Ureter (tissue), 1 donor: Measurements from ENCODE around the gene RNF208. TPM values are rescaled to one million over a fixed set of nuclear protein-coding genes. Genes with fewer than 3 reads are reported as not detected.
"Not testable (repeated sequence)": the region's sequence is repeated elsewhere in the genome, so short reads cannot be mapped to it uniquely, and the experiment has no call there.

Experiments used
- DNase-seq: peaks from one replicate; pipeline ENCODE4 v3.0.0-alpha.2; 2020; ENCODE audit warnings: low spot score
- total RNA-seq: library from RNA; stranded (reverse); gene quantifications from one replicate; pipeline ENCODE4 v1.2.4, GENCODE V29; 2023
- donor health status: DM: yes; HTN: yes; CAD: no.

RNF208 gene
- total RNA-seq, 1 donor from 2014 or later = 6.5 TPM

DNA sequence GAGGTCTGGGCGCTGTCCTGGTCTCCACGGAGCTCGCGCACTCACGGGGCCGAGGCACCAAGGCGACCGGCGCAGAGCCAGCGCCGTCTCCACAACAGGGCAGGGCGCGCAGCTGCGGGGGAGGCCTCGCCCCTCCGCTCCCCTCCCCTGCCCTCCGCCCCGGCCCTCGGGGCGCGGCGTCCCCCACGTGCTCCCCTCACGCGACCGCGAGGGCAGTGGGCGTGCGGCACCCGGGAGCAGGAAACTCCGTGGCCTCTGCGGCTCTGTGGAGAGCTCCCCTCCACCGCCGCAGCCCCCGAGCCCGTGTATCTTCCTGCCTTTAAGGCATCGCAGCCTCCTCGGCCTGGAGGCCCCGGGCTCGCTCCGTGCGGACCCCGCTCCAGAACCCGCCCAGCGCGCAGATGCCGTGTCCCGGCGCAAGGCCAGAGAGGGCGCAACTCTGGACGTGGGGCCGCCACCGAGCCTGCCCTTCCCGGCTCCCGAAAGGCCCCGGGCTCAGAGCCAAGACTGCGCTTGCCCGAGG, 18.3 kb upstream of the RNF208 start:
- no peak for DNase-seq

DNA sequence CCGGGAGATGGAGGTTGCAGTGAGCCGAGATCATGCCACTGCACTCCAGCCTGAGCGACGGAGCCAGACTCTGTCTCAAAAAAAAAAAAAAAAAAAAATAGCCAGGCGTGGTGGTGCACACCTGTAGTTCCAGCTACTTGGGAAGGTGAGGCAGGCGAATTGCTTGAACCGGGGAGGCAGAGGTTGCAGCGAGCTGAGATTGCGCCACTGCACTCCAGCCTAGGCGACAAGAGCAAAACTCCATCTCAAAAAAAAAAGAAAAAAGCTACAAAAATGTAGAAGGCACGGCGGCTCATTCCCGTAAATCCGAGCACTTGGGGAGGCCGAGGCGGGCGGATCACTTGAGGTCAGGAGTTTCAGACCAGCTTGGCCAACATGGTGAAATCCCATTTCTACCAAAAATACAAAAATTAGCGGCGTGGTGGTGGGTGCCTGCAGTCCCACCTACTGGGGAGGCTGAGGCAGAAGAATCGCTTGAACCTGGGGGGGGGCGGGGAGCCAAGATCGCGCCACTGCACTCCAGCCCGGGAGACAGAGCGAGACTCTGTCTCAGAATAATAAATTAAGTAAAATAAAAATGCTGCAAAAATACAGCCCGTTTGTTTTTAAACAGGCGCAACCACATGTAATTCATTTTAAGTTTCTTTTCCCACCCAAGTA, 17.6 kb upstream of the RNF208 start:
- not testable (repeated sequence) for DNase-seq

DNA sequence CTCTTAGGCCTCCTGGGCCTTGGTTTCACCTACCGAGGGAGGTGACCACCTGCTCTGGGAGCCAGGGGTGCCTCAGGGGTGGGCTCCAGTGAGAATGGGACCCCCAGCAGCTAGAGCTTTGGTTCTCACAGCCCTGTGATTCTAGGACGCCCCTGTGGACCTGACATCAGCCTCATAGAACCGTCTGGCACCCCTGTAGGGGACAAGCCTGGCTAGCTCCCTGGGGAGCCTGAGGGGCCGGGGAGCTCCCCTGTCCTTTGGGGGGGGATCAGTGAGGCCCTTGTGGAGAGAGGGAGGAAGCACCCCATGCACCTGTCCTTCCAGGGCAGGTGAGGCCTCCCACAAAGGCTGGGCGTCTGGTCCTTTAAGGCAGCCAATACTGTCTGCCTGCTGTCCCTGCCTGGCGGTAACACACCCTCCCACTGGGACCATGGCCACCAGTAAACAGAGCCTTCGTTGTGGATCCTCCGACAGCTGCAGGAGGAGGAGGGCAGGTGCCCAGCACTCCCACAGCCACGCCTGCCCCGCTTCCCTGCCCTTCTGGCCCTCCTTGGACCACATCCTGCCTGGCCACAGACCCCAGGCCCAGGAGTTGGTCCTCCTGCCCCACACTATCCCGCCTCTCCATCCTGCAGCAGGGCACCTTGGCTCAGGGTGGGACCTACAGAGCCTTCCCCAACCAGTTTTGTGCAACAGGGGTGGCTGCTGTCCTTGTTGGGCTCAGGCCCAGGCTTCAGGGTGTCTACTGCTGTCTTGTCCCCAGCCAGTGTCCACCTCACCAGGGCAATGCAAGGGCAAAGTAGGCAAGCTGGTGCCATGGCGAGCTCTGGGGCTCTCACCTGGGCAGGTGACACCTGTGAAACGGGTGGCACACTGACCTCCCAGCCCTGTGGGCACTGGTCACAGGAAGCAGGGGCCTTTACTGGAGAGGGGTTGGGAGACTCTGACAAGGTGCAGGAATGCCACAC, 16.0 kb upstream of the RNF208 start:
- no peak for DNase-seq

DNA sequence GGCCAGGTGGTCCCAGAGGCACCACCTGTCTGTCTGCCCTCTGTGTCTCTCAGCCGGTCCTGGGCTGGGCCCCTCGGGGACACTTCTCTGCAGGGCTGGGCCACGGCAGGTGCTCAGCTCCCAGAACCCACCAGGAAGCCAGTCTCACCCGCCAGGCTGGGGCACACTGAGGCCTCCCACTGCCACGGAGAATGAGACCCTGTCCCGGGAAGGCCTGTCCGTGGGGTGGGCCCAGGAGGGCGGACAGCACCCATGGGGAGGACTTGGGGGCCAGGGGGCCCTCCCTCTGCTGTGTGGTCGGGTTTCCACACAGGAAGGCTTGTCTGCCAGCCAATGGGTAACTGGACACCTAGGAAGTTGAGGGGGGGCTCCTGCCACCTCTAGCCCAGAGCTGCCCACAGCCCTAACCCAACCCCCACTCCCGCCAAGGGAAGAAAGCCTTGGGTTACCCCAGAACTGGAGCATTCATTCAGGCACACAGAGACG, 14.9 kb upstream of the RNF208 start:
- no peak for DNase-seq

DNA sequence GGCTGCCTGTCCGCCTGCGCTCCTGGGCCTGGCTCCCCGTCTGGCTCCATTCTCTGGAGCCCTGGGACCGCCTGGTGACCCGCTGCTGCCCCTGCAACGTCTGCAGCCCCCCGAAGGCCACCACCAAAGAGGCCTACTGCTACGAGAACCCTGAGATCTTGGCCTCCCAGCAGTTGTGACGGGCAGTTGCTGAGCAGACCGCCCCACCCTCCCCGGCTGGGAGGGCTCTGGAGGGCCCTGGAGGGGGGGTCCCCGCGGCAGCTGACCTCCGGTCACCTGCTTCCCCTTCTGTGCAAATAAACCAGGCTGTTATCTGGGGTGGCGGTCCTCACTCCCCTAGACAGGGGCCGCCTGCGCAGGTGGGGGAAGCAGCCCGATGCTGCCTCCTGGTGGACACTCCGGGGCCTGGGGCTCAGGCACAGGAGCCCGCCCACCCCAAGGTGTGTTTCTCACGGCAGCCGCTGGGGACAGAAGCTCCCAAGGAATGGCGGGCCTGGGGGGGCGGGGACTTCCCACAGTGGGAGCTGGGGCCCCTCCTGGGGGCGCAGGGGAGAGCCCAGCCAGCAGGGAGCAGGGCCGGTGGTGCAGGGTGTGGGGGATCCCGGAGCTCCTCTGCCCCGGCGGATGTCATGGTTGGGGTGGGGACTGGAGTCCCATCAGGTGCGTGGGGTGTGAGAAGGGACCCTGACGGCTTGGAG, 14.3 kb upstream of the RNF208 start:
- peak; percentile 92 for DNase-seq

DNA sequence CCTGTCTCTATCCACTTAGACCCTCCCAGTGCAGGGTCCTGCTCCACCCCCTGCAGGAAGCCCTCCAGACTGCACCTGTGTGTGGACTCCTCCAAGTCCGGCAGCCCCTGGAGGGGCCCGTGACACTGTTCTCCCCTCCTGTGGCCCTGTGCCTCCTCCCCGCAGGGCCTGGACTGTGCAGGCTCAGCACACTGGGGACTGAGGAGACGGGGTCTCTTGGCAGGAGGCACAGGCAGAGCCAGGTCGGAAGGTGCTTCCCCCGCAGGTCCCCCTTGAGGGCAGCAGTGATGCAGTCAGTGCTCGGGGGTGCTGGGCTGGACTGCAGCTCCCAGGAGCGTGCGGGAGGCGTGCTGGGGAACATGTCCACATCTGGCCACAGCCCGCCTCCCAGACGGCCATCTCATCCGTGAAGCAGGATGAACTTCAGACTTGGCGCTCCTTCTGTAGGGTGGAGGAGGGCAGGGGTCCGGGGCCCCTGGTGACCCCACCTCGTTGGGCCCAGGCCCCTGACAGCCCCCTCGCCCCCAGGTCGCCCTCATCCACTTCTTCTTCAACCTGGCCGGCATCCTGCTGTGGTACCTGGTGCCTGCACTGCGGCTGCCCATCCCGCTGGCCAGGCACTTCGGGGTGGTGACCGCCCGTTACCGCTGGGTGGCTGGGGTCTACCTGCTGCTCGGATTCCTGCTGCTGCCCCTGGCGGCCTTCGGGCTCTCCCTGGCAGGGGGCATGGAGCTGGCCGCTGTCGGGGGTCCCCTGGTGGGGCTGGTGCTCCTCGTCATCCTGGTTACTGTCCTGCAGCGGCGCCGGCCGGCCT, 13.6 kb upstream of the RNF208 start:
- DNase-seq = no peak

DNA sequence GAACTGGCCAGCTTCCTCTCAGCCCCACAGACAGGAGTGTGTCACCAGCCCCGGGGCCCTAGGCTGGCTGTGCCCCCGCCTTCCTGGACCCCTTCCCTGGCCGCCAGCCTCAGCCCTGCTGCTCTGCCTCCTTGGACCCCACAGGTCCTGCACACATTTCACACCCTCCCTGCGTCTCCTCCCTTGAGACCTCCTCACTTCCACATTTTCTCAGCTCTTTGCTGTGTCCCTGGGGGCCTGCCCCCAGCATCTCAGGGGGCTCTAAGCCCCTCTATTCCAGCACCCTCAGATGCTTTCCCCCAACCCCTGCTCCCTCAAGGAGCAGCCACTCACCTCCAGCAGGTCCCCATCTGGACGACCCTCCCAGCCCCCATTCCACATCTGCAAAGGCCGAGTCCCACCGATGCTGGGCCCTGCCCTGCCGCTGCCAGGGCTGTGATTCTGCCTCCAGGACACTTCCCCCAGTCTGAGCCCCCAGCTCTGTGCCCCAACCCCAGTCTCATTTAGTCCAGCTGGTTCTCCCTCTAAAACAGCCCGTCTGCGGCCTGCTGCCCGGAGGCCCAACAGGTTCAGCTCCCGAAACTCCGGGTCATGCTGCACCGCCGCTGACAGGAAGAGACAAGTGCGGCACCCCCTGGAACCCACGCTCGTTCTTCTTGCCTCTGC, 12.9 kb upstream of the RNF208 start:
- no peak for DNase-seq

DNA sequence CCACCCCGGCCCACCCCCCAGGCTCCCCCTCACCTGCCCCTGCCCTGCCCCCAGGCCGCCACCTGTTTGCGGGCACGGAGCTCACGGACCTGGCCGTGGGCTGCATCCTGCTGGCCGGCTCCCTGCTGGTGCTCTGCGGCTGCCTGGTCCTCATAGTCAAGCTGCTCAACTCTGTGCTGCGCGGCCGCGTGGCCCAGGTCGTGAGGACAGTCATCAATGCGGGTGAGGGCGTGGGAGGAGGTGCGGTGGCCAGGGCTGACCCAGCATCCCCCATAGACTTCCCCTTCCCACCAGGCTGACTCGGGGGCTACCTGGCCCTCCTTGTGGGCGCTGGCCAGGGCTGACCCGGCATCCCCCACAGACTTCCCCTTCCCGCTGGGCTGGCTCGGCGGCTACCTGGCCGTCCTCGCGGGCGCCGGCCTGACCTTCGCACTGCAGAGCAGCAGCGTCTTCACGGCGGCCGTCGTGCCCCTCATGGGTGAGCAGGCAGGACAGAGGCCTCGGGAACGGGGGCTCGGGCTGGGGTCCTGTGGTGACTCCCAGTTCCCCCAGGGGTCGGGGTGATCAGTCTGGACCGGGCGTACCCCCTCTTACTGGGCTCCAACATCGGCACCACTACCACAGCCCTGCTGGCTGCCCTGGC, 12.1 kb upstream of the RNF208 start:
- DNase-seq = no peak

DNA sequence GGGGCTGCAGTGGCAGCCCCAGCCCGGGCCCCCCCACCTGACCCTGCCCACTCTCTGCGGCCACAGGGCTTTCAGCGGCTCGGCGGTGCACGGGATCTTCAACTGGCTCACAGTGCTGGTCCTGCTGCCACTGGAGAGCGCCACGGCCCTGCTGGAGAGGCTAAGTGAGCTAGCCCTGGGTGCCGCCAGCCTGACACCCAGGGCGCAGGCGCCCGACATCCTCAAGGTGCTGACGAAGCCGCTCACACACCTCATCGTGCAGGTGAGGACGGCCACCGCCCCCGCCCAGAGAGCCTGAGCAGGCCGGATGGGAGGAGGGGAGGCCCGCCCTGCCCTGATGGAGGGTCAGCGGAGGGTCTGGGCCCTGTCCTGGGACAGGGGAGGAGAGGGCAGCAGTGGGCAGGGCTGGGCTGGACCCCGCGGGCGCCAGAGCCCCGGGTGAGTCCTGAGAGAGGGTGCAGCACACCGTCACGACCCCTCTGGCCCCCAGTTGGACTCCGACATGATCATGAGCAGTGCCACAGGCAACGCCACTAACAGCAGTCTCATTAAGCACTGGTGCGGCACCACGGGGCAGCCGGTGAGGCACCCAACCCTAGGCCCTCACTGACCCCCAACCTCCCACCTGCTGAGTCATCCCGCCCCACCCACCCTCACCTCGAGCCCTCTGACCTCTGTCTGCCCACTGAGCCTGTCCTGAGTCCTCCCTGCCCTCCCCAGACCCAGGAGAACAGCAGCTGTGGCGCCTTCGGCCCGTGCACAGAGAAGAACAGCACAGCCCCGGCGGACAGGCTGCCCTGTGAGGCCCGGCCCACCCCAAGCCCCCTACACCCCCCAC, 11.3 kb upstream of the RNF208 start:
- DNase-seq = no peak

DNA sequence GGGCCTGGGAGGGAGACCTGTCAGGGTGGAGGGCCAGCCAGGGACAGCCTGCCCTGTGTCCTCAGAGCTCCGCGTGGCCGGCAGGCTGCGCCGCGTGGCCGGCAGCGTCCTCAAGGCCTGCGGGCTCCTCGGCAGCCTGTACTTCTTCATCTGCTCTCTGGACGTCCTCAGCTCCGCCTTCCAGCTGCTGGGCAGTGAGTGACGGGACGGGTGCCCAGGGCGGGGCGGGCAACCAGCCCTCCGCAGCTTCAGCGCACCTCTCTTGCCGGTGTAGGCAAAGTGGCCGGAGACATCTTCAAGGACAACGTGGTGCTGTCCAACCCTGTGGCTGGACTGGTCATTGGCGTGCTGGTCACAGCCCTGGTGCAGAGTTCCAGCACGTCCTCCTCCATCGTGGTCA, 10.5 kb upstream of the RNF208 start:
- no peak for DNase-seq

DNA sequence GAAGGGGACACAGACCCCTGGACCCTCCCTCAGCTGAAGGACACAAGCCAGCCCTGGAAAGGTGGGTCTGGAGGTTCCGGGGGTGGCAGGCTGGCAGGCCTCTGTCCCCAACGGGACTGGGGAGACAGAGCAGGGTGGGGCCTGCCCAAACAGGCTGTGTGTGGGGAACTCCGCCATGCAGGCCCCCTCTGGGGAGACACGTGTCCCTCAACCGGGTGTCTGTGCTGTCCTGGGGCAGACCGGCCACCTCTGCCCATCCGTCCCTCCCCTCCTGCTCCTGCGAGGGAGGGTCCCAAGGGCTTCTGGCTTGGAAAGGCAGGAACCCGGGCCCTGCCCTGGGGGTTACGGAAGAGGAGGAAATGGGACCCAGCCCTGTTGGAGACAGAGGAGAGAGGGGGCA, 10.1 kb upstream of the RNF208 start:
- DNase-seq = no peak

DNA sequence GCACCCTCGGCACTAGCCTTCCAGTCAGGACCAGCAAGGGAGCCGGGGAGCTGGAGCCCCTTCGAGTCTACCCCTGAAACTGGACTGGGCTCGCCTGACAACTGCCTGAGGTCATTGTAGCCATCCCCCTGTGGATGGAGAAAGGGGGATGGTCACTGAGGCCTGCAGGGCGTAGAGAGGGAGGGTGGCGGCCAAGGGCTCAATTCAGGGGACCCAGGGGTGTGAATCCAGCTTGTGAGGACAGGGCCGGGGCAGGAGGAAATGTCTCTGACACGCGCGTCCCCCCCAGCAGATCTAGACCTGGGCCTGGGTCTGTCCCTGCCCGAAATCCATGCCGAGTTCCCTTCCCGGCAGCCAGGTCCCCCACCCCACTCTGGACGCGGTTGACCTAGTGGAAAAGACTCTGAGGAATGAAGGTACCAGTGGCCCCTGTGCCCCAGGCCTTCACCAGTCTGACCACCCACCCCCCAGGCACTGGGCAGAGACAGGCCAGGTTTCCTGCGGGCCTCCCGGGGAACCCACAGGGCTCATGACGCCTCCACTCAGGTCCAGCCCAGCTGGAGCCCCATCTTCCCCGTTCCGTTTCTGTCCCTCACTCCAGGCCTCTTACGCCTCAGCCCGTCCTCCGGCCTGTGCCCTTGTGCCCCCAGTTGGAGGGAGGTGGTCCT, 9.5 kb upstream of the RNF208 start:
- no peak for DNase-seq

DNA sequence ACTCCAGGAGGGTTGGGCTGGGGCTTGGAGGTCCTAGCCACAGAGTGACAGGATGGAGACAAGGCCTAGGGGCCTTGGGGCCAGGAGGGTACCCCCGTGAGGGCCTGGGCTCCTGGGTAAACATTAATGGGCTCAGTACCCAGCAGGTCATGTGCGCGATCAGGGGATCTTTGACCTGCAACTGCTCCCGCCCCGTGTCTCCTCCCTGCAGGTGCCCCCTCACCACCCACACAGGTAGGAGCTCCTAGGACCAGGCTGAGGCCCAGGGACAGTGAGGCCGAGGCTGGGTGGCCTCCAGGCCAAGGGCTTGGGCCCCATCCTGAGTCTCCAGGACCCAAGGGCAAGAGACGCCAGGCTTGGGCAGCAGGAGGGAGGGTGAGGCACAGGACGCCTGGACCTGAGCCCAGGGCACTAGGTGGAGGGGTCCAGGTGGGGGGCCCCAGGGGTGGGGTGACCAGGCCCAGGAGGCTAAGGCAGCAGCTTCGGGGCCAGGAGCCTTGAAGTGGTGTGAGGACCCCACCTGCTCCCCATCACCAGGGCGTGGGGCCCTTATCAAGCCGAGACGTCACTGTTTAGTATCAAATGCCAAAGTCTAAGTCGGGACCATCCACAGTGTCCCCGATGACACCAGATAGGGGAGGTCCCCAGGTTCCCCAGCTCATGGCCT, 8.8 kb upstream of the RNF208 start, which contains the start of gene SLC34A3:
SLC34A3 (plus strand) TSS at position 197 of the 667 bp plus-strand sequence. CDS start 802 bp downstream, outside the sequence.
- no peak for DNase-seq

DNA sequence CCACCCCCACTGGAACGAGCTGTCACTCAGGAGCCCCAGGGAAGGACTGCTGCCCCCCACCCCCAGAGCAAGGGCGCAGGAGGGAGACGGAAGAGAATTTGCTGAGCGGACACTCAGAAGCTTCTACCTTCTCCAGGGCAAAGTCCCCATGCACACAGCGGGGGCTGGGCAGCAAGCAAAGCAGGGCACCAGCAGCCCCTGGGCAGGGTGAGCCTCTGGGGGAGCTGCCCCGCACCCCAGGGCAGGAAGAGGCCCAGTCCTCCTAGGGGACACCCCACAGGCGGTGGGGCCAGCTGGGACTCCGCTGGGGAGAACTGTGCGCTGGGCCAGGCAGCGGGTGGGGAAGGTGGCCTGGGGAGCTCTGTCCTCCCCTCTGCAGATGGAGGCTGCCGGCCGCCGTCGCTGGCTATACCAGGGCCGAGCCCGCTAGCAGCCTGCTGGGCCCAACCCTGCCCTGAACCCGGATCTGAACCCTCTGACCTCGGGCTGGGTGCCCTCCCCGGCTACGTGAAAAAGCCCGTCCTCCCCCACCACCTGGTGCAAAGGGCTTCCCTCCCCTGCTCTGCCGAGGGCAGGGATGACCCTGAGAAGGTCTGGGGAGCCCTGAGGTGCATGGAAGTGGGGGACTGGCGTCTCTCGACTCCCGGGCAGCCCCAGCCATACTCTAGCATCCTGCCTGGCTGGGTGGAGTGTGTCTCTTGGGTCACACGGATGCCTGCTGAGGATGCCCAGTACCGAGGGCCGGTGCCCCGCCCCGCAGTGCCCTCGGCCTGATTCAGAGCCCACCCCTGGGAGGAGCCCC, 8.1 kb upstream of the RNF208 start:
- DNase-seq = no peak

DNA sequence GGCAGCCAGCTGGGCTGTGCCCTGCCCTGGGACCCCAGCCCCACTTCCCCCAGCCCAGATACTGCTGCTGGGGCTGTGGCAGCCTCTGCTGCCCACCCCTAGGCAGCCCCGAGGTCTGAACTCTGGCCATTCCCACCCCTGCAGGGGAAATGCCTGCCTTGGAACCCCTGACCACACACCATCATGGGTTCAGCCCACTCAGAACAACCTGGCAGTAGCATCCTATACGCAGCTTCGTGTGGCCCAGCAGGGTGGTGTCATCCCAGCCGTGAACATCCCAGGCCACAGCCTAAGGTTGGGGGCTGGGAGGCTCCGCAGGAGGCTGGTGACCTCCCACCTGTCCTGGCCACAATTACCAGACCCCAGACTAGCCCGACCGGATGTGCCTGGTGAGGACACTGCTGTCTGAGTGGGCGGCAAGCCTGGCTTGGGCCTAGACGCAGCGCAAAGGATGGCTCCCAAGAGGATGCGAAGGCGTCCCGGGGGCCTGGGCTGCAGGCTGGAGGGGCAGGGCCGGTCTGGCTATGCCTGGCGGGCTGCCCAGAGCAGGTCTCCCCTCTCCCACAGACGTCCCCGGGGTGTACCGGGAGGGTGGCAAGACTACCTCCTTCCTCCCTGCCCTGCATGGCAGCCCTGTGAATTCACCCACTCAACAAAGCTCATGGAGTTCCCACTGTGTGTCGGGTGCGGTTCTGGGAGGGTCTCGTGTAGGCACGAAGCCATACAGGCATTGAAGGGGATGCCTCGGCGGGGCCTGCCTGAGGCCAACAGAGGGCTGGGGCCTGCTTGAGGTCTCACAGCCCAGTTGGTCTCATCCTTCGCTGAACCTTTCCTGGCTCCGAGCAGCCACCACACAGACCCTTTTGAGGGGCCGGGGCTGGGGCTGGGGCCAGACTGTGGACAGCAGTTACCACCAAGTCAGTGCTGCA, 7.2 kb upstream of the RNF208 start:
- no peak for DNase-seq

DNA sequence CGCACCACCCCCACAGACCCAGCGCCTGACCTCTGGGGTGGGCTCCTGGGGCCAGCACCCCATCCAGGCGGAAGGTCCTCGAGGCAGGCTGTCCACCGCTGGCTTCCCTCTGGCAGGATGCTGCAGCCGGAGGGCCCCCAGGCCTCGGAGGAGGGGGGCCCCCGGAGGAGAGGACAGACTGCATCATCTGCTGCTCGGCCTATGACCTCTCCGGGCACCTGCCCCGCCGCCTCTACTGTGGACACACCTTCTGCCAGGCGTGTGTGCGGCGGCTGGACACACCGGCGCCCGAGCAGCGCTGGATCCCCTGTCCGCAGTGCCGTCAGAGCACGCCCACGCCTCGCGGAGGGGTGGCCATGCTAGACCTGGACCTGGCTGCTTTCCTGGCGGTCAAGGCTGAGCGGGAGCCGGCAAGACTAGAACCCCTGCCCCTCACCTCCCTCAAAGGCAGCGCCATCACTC, 6.5 kb upstream of the RNF208 start:
- no peak for DNase-seq
